Suppressor macrophage (primary cell): ENCODE data around the gene COX7A2L.
"Not testable (repeated sequence)": the region's sequence is repeated elsewhere in the genome, so short reads cannot be mapped to it uniquely, and the experiment has no call there.

Source experiments
- DNase-seq, 4 experiments: peaks; one replicate each; pipeline ENCODE4 v3.0.0-alpha.2; 2020 to 2022

COX7A2L gene

DNA sequence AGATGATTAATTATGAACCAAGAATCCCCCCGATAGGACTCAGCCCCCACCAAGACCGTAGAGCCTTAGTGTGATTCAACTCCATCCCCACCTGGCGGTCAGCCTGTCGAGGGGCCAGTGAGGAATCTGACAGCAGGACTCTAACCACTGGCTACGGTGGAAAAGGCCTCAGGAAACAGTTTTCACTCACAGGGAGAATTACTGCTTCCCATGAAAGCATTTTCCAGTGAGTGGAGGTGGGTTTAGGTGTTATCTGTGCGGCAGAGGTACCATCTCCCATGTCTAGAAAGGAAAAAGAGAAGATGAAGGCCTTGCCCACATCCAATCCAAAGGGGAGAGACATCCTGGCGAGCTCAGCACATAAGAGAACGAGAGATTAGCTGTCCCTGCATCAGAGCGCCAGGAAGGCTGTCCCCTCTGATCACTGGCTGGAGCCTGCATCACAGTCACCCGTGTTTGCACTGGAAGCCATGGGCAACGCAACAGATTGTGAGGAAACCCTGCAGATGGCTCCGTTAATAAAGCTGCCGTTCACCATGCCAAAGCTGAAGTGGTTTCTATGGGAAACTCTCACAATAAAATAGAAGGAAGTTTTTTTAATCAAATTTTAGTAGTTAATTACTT, 22.3 kb downstream of the COX7A2L start:
- no peak for DNase-seq

DNA sequence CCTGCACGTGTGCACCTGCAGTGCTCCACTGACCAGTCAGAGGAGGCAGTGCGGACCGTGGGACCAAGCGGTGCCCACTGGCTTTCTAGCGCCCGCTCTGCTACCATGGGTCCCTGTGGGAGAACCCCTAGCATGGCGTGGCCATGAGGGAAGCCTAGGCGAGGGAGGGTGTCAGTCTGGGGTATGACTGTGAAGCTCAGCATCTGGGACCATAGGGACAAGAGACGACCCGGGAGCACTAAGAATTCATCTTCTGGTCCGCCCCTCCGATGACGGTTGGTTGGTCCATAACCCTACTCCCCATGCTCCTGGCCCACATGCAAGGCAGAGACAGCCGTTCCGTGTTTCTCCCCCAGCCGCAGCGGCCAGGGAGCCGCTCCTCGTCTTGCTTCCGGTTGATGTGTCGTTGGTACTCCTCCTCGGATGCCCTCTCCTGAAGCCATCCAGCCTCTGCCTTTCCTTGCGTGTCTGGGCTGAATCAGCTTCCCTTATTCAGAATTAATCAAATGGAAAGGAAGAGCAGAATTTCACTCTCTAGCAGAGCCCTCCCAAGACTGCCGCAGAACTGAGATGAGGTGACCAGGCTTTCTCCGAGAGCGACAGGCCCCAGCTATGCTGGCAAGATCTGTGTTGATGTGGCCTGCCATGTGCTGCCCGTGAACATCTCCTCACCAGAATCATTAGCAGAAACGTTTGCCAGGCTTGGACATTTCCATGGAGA, 23.0 kb downstream of the COX7A2L start:
- no peak for DNase-seq

- no peak for DNase-seq
Measured at GRCh38 chr2:42337356-42337820, 23.6 kb downstream of the COX7A2L start.

DNA sequence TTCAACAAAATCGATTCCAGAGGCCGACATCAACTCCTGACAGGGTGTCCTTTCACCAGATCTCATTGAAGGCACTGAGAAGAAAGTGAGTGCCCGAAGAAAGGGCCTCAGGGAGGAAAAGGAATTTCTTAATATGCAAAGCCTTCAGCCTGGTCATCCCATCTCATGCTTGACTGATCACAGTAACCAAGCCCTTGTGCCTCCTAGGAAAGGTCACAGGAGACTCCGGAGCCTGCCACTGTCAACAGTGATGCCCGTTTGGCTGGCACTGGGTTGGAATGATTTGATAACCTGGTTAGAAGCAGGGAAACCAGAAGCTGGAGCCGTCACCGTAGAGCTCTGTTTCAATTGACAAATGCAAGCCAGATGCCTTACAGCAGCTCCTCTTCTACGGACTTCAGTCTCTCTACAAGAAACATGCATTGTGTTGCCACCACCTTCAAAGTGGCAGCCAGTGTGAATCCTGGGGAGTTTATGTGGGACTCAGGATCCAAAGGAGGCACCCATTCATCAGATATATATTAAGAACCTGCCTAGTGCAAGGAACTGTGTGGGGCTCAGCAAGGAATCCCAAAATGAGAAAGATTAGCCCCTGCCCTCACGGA, 24.6 kb downstream of the COX7A2L start:
- no peak for DNase-seq

DNA sequence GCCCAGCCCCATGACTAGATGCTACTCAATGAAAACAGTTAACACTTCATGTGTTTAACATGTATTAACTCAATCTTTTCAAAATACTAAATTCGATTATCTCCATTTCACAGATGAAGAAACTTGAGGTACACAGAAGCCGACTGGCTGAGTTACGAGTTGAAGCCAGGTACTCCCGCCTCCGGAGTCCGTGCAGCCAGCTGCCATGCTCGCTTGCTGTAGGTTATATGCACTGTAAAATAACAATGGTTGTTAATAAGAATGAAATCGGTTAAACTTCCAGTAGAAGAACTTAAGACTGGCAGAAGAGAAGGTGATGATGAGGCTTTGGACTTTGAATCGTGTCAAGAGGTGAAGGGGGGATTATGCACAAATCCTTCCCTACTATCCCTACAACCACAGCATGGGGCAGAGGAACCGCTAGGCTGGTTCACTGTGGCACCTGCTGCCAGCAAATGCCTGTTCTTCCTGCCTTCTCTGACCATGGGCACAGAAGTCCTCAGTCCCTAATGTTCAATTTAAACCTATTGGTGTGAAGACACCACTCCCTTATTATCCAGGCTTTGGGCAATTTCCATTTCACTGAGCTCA, 25.4 kb downstream of the COX7A2L start:
- DNase-seq, result no peak

DNA sequence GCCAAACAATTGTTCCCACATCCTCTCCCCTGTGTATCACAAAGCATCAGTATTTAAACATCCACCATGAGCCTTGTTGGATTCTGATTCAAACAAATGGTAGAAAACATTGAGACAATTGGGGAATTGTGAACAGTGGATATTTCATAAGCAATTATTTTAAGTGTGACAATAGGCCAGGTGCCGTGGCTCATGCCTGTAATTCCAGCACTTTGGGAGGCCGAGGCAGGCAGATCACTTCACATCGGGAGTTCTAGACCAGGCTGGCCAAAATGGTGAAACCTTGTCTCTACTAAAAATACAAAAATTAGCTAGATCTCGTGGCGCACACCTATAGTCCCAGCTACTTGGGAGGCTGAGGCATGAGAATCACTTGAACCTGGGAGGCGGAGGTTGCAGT, 26.2 kb downstream of the COX7A2L start:
- DNase-seq, result not testable (repeated sequence)

DNA sequence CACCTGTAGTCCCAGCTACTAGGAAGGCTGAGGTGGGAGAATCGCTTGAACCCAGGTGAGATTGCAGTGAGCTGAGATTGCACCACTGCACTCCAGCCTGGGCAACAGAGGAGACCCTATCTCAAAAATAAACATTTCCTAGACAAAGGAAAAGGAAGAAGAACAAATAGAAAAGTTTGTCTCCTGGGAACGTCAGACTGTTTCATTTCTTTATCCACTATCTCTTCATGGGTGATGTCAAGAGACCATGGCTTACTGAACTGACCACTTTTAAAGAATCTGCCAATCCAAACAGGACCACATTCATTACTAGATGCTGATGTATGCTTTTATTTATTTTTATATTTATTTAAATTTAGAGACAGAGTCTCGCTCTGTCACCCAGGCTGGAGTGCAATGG, 26.8 kb downstream of the COX7A2L start:
- no peak for DNase-seq

DNA sequence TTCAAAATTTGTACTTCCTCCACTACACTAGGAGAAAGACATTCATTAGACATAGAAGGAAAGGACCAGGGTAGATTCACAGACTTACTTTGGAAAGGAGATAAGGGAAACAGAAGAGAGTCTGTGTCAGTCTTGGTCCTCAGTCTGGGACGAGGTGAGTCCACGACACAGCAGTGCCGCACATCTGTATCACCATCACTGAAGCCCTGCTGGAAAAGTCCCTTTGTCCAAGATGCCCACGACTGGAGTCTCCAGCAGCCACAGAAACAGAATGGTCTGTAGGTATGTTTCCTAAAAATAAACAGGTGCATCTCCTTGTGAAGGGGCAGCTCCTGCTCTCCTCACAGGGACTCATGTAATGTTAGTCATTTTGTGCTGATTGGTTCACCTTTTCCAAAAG, 27.4 kb downstream of the COX7A2L start:
- no peak for DNase-seq

- no peak for DNase-seq
Measured at GRCh38 chr2:42332575-42332974, 28.4 kb downstream of the COX7A2L start.

- no peak for DNase-seq
Measured at GRCh38 chr2:42331569-42332284, 29.3 kb downstream of the COX7A2L start.

DNA sequence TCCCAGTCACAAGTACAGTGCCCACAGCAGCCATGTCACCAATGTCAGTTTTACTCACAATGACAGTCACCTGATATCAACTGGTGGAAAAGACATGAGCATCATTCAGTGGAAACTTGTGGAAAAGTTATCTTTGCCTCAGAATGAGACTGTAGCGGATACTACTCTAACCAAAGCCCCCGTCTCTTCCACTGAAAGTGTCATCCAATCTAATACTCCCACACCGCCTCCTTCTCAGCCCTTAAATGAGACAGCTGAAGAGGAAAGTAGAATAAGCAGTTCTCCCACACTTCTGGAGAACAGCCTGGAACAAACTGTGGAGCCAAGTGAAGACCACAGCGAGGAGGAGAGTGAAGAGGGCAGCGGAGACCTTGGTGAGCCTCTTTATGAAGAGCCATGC, 31.3 kb downstream of the COX7A2L start:
- DNase-seq, result no peak

DNA sequence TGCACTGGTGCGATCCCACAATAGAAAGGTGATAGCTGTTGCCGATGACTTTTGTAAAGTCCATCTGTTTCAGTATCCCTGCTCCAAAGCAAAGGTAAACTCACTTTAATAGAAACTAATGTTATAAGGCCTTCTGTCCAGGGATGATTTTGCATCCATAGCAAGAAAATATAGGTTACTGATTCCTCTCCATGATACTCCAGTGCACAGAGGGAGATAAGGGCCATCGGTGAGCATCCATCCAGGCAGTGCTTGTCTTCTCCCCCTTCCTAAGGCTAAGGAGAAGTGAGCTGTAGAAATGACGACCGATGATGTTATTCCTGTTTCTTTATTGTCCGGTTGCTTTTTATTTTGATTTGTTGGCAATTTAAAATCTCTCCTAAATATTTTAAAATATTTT, 32.1 kb downstream of the COX7A2L start:
- DNase-seq, result no peak

DNA sequence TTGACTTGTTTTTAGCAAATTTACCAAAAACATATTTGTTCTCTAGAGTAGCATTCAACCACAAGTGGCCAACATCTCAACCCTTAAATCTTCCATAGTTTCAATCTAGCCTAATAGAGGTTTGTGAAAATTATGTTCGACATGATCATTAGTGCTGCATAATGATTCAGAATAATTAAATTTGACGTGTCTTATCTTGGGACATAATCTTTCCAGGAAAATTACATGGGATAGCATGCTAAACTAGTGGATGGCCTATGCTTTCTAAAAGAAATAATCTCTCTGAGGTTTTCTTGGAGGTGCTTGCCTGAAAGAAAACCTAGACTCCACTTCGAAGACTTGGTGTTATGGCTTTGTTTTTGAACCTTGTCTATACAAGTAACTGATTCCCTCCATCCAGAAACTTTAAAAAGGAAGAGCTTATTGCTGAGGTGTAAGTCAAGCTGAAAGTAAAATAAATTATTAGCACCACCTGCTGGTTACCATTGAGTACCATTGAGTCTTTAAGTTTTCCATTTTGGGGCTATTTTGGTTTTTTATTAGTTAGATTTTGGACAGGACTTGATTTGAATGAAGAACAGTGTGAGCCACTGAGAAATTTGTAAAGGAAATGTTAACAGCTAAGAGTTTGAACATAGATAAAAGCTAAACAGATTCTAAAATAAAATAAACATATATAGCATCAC, 32.7 kb downstream of the COX7A2L start:
- peak in 2 of 4 experiments; percentile 40 to 42 for DNase-seq

DNA sequence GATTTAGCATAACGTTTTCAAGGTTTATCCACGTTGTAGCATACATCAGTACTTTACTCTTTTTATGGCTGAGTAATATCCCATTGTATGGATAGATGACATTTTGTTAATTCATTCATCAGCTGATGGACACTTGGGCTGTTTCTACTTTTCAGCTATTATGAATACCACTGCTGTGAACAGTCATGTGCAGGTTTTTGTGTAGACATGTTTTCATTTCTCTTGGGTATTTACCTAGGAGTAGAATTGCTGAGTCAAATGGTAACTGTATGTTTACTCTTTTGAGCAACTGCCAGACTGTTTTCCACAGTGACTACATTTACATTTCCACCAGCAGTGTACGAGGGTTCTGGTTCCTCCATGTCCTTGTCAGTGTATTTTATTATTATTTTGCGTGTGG, 33.9 kb downstream of the COX7A2L start:
- DNase-seq, result no peak

DNA sequence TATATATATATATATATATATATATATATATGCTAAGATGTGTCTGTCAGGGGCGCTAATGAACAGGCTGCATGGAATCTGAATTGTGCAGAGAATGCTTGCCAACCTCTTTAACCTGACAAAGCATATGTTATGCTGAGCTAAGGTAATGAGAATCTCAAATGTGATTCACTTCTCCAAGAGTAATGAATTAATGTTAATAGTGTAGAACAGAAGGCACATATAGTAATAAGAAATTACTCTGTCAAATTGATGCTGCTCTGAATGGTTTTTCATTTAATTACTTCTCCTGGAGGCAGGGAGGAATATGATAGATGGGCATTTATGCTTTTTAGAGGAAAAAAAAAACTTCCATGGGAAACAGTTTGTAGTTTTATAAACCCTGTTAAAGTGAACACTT, 35.4 kb downstream of the COX7A2L start:
- no peak for DNase-seq

DNA sequence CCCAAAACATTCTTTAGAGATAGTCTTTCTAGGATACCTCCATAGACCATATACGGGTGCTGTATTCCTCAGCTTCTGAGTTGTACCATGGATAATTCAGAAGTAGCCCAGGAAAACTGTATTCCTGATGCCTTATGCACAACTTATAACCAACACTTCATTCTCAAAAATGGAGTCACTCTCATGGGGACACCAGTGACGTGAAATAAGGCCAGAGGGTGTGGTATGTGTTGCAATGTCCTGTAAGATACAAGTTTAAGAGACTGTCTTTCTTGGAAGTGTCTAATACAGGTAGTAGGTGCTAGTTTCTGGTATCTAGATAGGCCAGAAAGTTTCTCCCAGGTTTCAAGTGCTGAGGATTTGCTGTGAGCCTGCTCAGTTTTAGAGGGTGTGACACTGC, 36.1 kb downstream of the COX7A2L start:
- DNase-seq, result no peak

- no peak for DNase-seq
Measured at GRCh38 chr2:42324244-42324643, 36.8 kb downstream of the COX7A2L start.

DNA sequence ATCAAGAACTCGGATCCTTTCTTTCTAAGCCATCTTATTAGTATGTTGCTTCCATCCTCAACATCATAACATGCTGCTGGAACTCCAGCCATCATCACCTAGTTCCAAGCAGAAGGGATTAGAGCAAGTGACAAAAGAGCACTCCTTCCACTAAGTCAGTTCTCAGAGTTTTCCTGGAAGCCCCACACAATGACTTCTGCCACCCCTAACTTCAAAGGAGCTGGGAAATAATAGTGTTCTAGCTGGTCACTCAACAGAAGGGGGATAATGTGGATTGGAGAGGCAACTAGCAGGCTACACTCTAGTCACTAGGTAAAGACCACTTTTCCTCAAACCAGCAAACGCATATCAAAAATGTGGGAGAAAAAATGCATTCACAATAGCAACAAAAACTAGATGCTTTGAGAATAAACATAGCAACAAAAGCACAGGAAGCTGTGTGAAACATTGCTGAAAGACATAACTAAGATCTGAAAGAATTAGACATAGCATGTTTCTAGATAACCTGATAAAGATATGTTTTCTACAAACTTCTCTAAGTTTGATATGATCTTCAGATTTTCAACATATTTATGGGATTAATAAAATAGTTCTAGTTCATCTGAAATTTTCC, 39.5 kb downstream of the COX7A2L start:
- no peak for DNase-seq

DNA sequence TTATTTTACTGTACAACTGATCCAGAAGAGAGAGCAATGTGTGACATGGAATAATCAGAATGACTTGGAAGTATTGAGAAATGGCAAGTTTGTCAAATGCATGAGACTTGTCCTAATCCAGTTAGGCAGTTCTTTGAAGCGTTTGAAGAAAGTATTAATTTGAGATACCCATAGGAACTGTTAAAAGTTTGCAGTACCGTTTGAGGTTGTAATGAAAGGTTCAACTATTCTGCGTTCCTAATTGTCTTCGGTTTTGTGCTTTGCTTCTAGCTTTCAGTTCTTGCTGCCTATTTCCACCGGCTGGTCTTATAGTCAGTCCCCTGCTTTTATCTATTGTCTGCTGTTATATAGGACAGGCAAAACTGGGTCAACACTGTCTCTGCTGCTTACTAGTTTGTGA, 41.8 kb downstream of the COX7A2L start:
- no peak for DNase-seq

GRCh38 chr2:42317945-42318344, 43.1 kb downstream of the COX7A2L start:
- DNase-seq, result no peak

GRCh38 chr2:42317486-42317885, 43.5 kb downstream of the COX7A2L start:
- DNase-seq, result no peak

DNA sequence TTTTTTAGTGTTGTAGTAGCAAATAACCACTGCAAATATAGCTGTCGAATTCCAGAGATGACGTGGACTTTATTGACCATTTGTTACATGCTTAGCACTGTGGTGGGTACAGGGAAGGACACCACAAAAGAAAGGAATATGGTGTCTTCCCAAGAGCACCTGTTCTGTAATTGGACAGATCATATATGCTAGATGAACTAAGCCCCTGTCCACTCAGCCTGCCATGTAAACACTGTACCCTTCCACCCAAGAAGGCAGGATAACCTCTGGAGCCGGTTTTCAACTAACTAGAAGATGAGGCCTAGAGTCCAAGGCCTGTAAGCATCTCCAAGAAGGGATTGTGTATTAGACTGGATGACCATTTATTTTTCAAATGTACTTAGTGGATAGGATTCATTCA, 44.1 kb downstream of the COX7A2L start:
- no peak for DNase-seq
